Bronchial epithelial cell (primary cell): ENCODE measurements around the gene HEATR5B. TPM values are rescaled to one million over a fixed set of nuclear protein-coding genes. Genes with fewer than 3 reads are reported as not detected.

ENCODE experiments used
- DNase-seq: peaks from one replicate; pipeline ENCODE4 v3.0.0-alpha.2; 2010; ENCODE audit warnings: low read depth
- FAIRE-seq: peaks from 2 replicates; lab custom pipeline; 2011; peaks lifted over from hg19 to GRCh38; lab: Jason Lieb, UNC
- H3K27me3 ChIP-seq: 2 replicates; pipeline ENCODE4 v1.5.1; 2011; ENCODE audit warnings: low read length; ENCODE audit not compliant: control insufficient read depth, insufficient read depth
- H3K36me3 ChIP-seq: 2 replicates; pipeline ENCODE4 v1.5.1; 2011; ENCODE audit warnings: low read length; ENCODE audit not compliant: control insufficient read depth, insufficient read depth
- H3K4me3 ChIP-seq: 2 replicates; pipeline ENCODE4 v1.5.1; 2011; ENCODE audit warnings: mild to moderate bottlenecking, low read depth, low read length, control low read depth
- total RNA-seq: library from RNA; depleted of rRNA; stranded (reverse); fragments of >200 nt; gene quantifications from 2 replicates; pipeline ENCODE4 v1.2.1, GENCODE V29; 2014
- TF ChIP-seq, protein P1 (sequence below): IDR thresholded peaks from 2 replicates; pipeline ENCODE4 v1.5.1; 2011; ENCODE audit warnings: mild to moderate bottlenecking, moderate library complexity, low read length, control low read depth, inconsistent platforms; ENCODE audit not compliant: insufficient read depth, severe bottlenecking

Gene HEATR5B
- total RNA-seq, 1 donor from 2014 or later: 23.4 TPM

DNA sequence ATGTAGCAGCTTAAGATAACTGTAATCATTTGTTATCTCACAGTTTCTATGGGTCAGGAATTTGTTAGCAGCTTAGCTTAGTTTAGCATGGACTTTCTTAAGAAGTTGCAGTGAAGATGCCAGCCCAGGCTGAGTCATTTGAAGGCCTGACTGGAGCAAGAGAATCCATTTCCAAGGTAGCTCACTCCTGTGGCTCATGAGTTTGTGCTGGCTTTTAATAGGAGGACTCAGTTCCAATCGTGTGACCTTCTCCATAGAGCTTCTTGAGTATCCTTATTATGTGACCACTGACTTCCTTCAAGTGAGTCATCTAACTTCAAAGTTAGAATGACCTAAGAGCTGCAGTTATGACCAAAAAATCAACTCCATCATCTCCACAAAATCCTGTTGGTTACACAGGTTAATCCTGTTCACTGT, 1.6 kb upstream of the HEATR5B start:
- peak; percentile 24 for DNase-seq
- H3K4me3 ChIP-seq: no peak overlapping the region
- no peak for FAIRE-seq
- H3K27me3 ChIP-seq: no peaks in the 10 kb centered on the region
- H3K36me3 ChIP-seq: no peaks in the 10 kb centered on the region
- TF ChIP-seq, protein P1, sequence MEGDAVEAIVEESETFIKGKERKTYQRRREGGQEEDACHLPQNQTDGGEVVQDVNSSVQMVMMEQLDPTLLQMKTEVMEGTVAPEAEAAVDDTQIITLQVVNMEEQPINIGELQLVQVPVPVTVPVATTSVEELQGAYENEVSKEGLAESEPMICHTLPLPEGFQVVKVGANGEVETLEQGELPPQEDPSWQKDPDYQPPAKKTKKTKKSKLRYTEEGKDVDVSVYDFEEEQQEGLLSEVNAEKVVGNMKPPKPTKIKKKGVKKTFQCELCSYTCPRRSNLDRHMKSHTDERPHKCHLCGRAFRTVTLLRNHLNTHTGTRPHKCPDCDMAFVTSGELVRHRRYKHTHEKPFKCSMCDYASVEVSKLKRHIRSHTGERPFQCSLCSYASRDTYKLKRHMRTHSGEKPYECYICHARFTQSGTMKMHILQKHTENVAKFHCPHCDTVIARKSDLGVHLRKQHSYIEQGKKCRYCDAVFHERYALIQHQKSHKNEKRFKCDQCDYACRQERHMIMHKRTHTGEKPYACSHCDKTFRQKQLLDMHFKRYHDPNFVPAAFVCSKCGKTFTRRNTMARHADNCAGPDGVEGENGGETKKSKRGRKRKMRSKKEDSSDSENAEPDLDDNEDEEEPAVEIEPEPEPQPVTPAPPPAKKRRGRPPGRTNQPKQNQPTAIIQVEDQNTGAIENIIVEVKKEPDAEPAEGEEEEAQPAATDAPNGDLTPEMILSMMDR: no peak

DNA sequence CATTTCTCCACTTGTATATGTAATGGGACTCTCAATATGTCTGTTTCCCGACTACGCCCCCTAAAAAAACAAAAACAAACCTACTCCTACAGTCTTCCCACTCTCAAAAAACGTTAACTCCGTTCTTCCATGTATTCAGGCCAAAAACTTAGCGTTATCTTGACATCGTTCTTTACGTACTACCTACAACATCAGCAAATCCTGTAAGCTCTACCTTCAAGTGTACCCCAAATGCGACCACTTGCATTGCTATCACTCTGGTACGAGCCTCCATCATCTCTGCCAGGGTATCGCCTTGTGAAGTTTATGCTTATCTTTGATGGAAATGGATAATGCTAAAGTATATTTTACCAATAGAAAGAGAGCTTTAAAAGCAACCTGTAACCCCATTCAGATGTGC, 625 bp upstream of the HEATR5B start:
- TF ChIP-seq, protein P1: no peak
- Histone ChIP-seq H3K36me3 (no peaks in the 10 kb centered on the region), H3K27me3 (no peaks in the 10 kb centered on the region), H3K4me3 (peak overlapping the region; percentile 96)
- DNase-seq: no peak
- FAIRE-seq: no peak

DNA sequence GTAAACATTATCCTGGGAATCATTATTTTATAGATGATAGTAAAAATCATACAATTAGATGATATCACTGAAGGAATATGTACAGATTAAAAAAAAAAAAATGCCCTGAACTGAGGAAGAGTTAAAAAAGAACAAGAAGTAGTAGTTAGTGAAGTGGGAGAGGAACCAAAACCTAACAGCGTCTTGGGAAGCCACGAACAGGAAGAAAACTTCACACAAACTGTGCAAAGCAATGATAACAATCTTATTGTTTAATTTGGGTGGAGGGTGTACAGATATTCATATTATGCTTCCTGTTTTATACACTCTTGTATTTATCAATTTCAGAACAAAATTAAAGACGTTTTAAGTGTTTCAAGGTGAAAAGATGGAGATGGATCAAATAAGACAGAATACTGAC, 3.5 kb downstream of the HEATR5B start:
- DNase-seq: no peak
- H3K4me3 ChIP-seq: no peak overlapping the region
- FAIRE-seq: no peak
- H3K27me3 ChIP-seq: no peaks in the 10 kb centered on the region
- TF ChIP-seq, protein P1: no peak
- no peaks in the 10 kb centered on the region for H3K36me3 ChIP-seq

DNA sequence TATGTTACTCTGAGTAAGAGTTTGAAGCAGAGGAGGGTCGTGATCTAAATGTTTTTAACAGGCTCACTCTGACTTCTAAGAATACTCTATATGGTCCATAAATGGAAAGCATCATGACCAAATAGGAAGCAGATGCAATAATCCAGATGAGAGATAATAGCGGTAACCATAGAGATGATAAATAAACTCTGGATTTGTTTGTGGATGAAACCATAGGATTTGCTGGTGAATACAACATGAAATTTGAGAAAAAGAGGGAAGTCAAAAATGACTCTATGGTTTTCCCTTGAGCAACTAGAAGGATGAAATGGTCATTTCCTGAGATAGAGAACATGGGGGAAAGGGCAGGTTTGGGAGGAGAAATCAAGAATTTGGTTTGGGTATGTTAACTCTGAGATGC, 3.9 kb downstream of the HEATR5B start:
- H3K27me3 ChIP-seq: no peaks in the 10 kb centered on the region
- TF ChIP-seq, protein P1: no peak
- H3K4me3 ChIP-seq: no peak overlapping the region
- DNase-seq: no peak
- no peak for FAIRE-seq
- no peaks in the 10 kb centered on the region for H3K36me3 ChIP-seq

DNA sequence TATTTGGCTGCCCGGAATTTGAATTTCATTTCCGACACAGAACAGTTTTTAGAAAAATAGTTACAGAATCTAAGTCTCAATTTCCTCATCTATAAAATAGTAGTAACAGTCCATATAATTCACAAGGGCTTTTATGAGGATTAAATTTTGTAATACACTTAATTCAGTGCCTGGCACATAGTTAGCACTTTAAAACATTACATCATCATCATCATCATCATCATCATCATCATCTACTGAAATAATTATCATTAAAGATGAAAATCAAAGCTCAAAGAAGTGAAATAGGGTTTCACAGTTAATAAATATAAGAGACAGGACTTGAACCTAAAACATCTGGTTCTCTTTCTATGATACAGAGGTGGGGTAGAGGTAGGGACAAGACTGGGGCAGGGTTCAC, 13.2 kb downstream of the HEATR5B start:
- DNase-seq: no peak
- Histone ChIP-seq H3K36me3 (peaks cover 6% of the 10 kb centered on the region), H3K4me3 (no peak overlapping the region), H3K27me3 (no peaks in the 10 kb centered on the region)
- FAIRE-seq: no peak
- TF ChIP-seq, protein P1: no peak

DNA sequence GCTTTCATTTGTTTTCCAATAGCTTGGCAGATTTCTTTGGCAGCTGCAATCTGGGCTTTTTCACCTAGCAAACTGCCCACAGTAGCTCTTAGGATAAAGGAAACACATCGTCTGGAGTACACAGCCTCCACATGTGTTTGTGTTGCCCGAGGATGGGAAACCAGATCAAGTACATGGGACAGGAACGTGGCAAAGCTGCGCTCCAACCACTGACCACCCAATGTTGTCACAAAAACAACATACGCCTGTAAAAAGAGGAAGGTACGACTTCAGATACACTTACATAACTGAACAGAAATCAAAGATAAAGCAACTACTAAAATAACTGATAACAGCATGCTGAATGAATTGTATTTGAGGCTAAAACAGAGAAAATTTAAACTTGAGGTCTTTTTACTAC, 15.5 kb downstream of the HEATR5B start:
- DNase-seq: no peak
- TF ChIP-seq, protein P1: no peak
- Histone ChIP-seq H3K27me3 (no peaks in the 10 kb centered on the region), H3K36me3 (peaks cover 12% of the 10 kb centered on the region), H3K4me3 (no peak overlapping the region)
- FAIRE-seq: no peak
